ENCODE results near the gene FRMPD4.

FRMPD4 gene

DNA sequence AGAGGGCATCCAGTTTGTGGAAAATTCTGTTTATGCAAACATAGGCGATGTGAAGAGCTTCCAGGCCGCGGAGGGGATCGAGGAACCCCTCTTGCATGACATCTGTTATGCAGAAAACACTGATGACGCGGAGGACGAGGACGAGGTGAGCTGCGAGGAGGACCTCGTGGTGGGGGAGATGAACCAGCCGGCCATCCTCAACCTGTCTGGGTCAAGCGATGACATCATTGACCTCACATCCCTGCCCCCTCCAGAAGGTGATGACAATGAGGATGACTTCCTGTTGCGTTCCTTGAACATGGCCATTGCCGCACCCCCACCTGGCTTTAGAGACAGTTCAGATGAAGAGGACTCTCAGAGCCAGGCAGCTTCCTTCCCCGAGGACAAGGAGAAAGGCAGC lies 578.3 kb downstream of the FRMPD4 start:
- TF ChIP-seq ZC3H10 (CRISPR knock-in tag; IDR thresholded peaks at IDR 0.05) (no peak), TCF4 (CRISPR knock-in tag; IDR thresholded peaks at IDR 0.05; ENCODE audit: borderline replicate concordance) (no peak), PPARA (CRISPR knock-in tag; IDR thresholded peaks at IDR 0.05; ENCODE audit: borderline replicate concordance) (no peak), CSRNP3 (CRISPR knock-in tag; IDR thresholded peaks at IDR 0.05) (no peak), ZFP3 (CRISPR knock-in tag; IDR thresholded peaks at IDR 0.05) (no peak), ZNF70 (CRISPR knock-in tag; IDR thresholded peaks at IDR 0.05) (no peak), TOX (CRISPR knock-in tag; IDR thresholded peaks at IDR 0.05; ENCODE audit: borderline replicate concordance) (no peak), ESRRG (CRISPR knock-in tag; IDR thresholded peaks at IDR 0.05) (no peak), ZNF8 (CRISPR knock-in tag; IDR thresholded peaks at IDR 0.05) (no peak), ARNTL (CRISPR knock-in tag; IDR thresholded peaks at IDR 0.05; ENCODE audit: borderline replicate concordance, low read depth) (no peak), CSDC2 (CRISPR knock-in tag; IDR thresholded peaks at IDR 0.05) (no peak), OSR1 (CRISPR knock-in tag; IDR thresholded peaks at IDR 0.05) (no peak), POU6F1 (CRISPR knock-in tag; IDR thresholded peaks at IDR 0.05; ENCODE audit: borderline replicate concordance, low read depth) (no peak), ISL1 (CRISPR knock-in tag; IDR thresholded peaks at IDR 0.05) (no peak), CREB5 (CRISPR knock-in tag; IDR thresholded peaks at IDR 0.05; ENCODE audit: low read depth) (no peak), BACH2 (CRISPR knock-in tag; IDR thresholded peaks at IDR 0.05; ENCODE audit: borderline replicate concordance) (no peak), RARB (CRISPR knock-in tag; IDR thresholded peaks at IDR 0.05) (no peak)
- TF ChIP-seq, protein P1, sequence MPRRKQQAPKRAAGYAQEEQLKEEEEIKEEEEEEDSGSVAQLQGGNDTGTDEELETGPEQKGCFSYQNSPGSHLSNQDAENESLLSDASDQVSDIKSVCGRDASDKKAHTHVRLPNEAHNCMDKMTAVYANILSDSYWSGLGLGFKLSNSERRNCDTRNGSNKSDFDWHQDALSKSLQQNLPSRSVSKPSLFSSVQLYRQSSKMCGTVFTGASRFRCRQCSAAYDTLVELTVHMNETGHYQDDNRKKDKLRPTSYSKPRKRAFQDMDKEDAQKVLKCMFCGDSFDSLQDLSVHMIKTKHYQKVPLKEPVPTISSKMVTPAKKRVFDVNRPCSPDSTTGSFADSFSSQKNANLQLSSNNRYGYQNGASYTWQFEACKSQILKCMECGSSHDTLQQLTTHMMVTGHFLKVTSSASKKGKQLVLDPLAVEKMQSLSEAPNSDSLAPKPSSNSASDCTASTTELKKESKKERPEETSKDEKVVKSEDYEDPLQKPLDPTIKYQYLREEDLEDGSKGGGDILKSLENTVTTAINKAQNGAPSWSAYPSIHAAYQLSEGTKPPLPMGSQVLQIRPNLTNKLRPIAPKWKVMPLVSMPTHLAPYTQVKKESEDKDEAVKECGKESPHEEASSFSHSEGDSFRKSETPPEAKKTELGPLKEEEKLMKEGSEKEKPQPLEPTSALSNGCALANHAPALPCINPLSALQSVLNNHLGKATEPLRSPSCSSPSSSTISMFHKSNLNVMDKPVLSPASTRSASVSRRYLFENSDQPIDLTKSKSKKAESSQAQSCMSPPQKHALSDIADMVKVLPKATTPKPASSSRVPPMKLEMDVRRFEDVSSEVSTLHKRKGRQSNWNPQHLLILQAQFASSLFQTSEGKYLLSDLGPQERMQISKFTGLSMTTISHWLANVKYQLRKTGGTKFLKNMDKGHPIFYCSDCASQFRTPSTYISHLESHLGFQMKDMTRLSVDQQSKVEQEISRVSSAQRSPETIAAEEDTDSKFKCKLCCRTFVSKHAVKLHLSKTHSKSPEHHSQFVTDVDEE (CRISPR knock-in tag; IDR thresholded peaks at IDR 0.05) = no peak
- no peak for ATAC-seq

GRCh38 chrX:12719837-12720236 lies 581.6 kb downstream of the FRMPD4 start:
- no peak for ATAC-seq
- TF ChIP-seq ZFP30 (CRISPR knock-in tag; IDR thresholded peaks at IDR 0.05) = no peak
- no peak for TF ChIP-seq CSDC2 (CRISPR knock-in tag; IDR thresholded peaks at IDR 0.05)
- TF ChIP-seq GLIS3 (CRISPR knock-in tag; IDR thresholded peaks at IDR 0.05) = no peak
- TF ChIP-seq OSR1 (CRISPR knock-in tag; IDR thresholded peaks at IDR 0.05) = no peak
- TF ChIP-seq, protein P1 (CRISPR knock-in tag; IDR thresholded peaks at IDR 0.05) = no peak
- no peak for TF ChIP-seq ARNTL (CRISPR knock-in tag; IDR thresholded peaks at IDR 0.05; ENCODE audit: borderline replicate concordance, low read depth)
- no peak for TF ChIP-seq RARB (CRISPR knock-in tag; IDR thresholded peaks at IDR 0.05)
- TF ChIP-seq ZNF565 (CRISPR knock-in tag; conservative IDR thresholded peaks at IDR 0.05; ENCODE audit: low read depth) = no peak
- TF ChIP-seq ZFP3 (CRISPR knock-in tag; IDR thresholded peaks at IDR 0.05) = no peak
- TF ChIP-seq CSRNP3 (CRISPR knock-in tag; IDR thresholded peaks at IDR 0.05) = no peak
- no peak for TF ChIP-seq ESRRG (CRISPR knock-in tag; IDR thresholded peaks at IDR 0.05)
- TF ChIP-seq ISL1 (CRISPR knock-in tag; IDR thresholded peaks at IDR 0.05) = no peak
- no peak for TF ChIP-seq TCF4 (CRISPR knock-in tag; IDR thresholded peaks at IDR 0.05; ENCODE audit: borderline replicate concordance)

Data from SK-N-SH treated with all-trans-retinoic acid at 6 μM for 48 hours (cell line).